ENCODE data around the gene MPP7. TPM values are rescaled to one million over a fixed set of nuclear protein-coding genes. Genes with fewer than 3 reads are reported as not detected.
"Not testable (repeated sequence)": the region's sequence is repeated elsewhere in the genome, so short reads cannot be mapped to it uniquely, and the experiment has no call there.

MPP7 gene
- polyA plus RNA-seq, 1 donor from 2014 or later, result 6.1 TPM

GRCh38 chr10:28320799-28321198 lies 17.9 kb upstream of the MPP7 start:
- Histone ChIP-seq H3K79me2 (replicated peaks; ENCODE audit: insufficient read depth, low read length) (no peaks in the 10 kb centered on the region), H2AFZ (ENCODE audit: low read depth, low read length) (no peak overlapping the region), H3K36me3 (ENCODE audit: insufficient read depth, low read length) (no peaks in the 10 kb centered on the region), H3F3A (ENCODE audit: insufficient read depth, low read length, poor library complexity, severe bottlenecking) (no peaks in the 10 kb centered on the region), H3K27me3 (ENCODE audit: insufficient read depth, low read depth, low read length) (no peaks in the 10 kb centered on the region), H3K9me3 (ENCODE audit: low read length) (no peaks in the 10 kb centered on the region), H3K27ac (ENCODE audit: low read length) (no peak overlapping the region), H4K20me1 (ENCODE audit: insufficient read depth) (no peaks in the 10 kb centered on the region), H3K4me2 (ENCODE audit: low read length) (no peak overlapping the region), H3K4me3 (ENCODE audit: low read length) (no peak overlapping the region), H3K9ac (ENCODE audit: low read length) (no peak overlapping the region), H3K9me2 (ENCODE audit: insufficient read depth, low read length) (no peaks in the 10 kb centered on the region)
- no peak for TF ChIP-seq TAF1 (IDR thresholded peaks at IDR 0.05; ENCODE audit: low read depth)

- H3K9ac ChIP-seq (ENCODE audit: low read length), result no peak overlapping the region
- no peaks in the 10 kb centered on the region for H4K20me1 ChIP-seq (ENCODE audit: insufficient read depth)
- no peak overlapping the region for H3K27ac ChIP-seq (ENCODE audit: low read length)
- no peak overlapping the region for H2AFZ ChIP-seq (ENCODE audit: low read depth, low read length)
- no peaks in the 10 kb centered on the region for H3F3A ChIP-seq (ENCODE audit: insufficient read depth, low read length, poor library complexity, severe bottlenecking)
- H3K79me2 ChIP-seq (replicated peaks; ENCODE audit: insufficient read depth, low read length), result no peaks in the 10 kb centered on the region
- no peaks in the 10 kb centered on the region for H3K36me3 ChIP-seq (ENCODE audit: insufficient read depth, low read length)
- TF ChIP-seq SMC3 (conservative IDR thresholded peaks at IDR 0.05; ENCODE audit: poor library complexity), result no peak
- TF ChIP-seq EP300 (conservative IDR thresholded peaks at IDR 0.05; ENCODE audit: poor library complexity, severe bottlenecking), result no peak
- TF ChIP-seq TAF1 (IDR thresholded peaks at IDR 0.05; ENCODE audit: low read depth), result no peak
- no peak for TF ChIP-seq EZH2 (IDR thresholded peaks at IDR 0.05; ENCODE audit: borderline replicate concordance, insufficient read depth, low read length, poor library complexity, severe bottlenecking)
- no peak for TF ChIP-seq MXI1 (conservative IDR thresholded peaks at IDR 0.05; ENCODE audit: poor library complexity, severe bottlenecking)
- TF ChIP-seq CTCF (IDR thresholded peaks at IDR 0.05; ENCODE audit: poor library complexity, severe bottlenecking), result no peak
- TF ChIP-seq REST (IDR thresholded peaks at IDR 0.05; ENCODE audit: borderline replicate concordance), result no peak
- TF ChIP-seq POLR2AphosphoS5 (IDR thresholded peaks at IDR 0.05), result no peak
- TF ChIP-seq RAD21 (conservative IDR thresholded peaks at IDR 0.05), result no peak
- no peaks in the 10 kb centered on the region for H3K9me2 ChIP-seq (ENCODE audit: insufficient read depth, low read length)
- no peak overlapping the region for H3K4me3 ChIP-seq (ENCODE audit: low read length)
- no peak overlapping the region for H3K4me2 ChIP-seq (ENCODE audit: low read length)
- H3K9me3 ChIP-seq (ENCODE audit: low read length), result no peaks in the 10 kb centered on the region
- H3K27me3 ChIP-seq (ENCODE audit: insufficient read depth, low read depth, low read length), result no peaks in the 10 kb centered on the region
These were observed 17.2 kb upstream of the MPP7 start for GRCh38 chr10:28320090-28320489.

- H3F3A ChIP-seq (ENCODE audit: insufficient read depth, low read length, poor library complexity, severe bottlenecking); H3K27me3 ChIP-seq (ENCODE audit: insufficient read depth, low read depth, low read length); H3K4me2 ChIP-seq (ENCODE audit: low read length); H3K27ac ChIP-seq (ENCODE audit: low read length); H3K9me2 ChIP-seq (ENCODE audit: insufficient read depth, low read length); H3K9me3 ChIP-seq (ENCODE audit: low read length); H4K20me1 ChIP-seq (ENCODE audit: insufficient read depth); H3K9ac ChIP-seq (ENCODE audit: low read length); H3K79me2 ChIP-seq (replicated peaks; ENCODE audit: insufficient read depth, low read length); H3K4me3 ChIP-seq (ENCODE audit: low read length); H2AFZ ChIP-seq (ENCODE audit: low read depth, low read length); H3K36me3 ChIP-seq (ENCODE audit: insufficient read depth, low read length): not testable (repeated sequence)
These were observed 16.2 kb upstream of the MPP7 start for GRCh38 chr10:28319061-28319460.
